SHP77 treated with DMSO at 0.1 percent for 48 hours (cell line): ENCODE data around the gene NLRP8.
A peak's percentile ranks its signal among the peaks of the same experiment; 100 is the strongest.
"Not testable (repeated sequence)": the region's sequence is repeated elsewhere in the genome, so short reads cannot be mapped to it uniquely, and the experiment has no call there.

Experiments
- DNase-seq: peaks from one replicate; lab custom pipeline; 2025; lab: John Stamatoyannopoulos, UW

NLRP8 gene

DNA sequence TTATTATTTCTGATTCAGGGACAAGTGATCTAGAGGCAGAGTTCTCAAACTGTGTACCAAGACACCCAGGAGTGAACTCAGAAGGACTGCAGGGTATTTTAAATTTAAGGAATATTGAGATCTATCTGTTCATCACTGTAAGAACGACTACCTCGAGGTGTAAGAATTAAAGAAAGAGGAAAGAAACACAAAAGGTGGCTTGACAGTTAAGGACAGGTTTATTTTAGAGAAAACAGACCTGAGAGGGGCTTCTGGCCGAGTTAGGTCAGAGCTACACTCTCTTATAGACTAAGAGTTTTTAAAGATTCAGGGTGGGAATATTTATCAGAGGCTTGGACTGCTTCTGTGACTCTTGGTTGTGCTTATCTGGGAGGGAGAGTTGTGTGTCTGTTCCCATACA lies 26.4 kb downstream of the NLRP8 start:
- no peak for DNase-seq

DNA sequence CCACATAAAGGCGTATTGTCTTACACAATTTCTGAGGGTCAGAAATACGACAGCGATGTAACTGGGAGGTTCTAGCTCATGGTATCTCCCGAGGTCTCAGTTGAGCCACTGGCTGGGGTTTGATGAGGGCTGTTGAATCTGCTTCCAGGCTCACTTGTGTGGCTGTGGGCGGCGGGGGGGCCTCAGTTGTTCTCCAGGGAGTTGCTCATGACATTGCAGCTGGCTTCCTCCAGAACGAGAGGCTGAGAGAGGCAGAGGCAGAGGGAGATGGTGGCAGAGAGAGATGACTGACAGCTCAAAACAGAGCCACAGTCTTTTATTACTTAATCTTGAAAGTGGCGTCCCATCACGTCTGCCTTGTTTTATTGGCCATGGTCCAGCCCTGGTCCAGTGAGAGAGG lies 32.8 kb downstream of the NLRP8 start:
- DNase-seq = no peak

DNA sequence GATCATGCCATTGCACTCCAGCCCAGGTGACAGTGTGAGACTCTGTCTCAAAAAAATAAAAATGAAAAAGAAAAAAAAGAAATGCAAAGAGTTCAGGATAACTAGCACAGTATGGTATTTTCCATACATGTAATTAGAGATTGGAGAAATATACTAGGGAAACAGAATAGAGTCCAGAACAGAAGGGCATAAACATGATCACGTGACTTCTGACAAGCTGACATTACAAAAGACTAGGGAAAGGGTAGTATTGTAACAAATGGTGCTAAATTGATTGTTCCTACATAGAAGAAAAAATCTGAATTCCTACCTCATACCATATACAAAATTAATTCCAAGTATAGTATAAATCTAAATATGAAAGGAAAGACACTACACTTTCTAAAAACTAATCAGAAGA lies 37.6 kb downstream of the NLRP8 start:
- no peak for DNase-seq

DNA sequence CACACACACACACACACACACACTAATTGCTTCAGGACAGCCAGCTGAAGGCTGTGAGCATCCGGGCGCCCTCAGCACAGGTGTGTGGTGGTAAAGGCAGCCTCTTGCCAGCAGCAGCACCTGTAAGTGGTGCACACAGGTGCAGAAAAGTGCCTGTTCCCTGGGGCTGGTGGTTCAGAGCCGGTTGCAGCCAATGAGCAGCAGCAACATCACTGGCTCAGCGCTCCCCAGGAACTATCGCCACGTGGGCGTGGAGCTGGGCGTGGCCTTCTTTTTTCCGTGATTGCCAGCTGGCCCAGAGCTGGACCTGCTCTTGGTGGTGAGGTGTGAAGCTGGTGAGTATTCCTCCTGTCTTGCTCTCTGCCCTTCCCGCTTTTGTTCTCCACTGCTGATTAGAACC lies 38.9 kb downstream of the NLRP8 start, which contains the start of gene NLRP5:
Gene NLRP5 (plus strand): TSS at position 289 of the 400 bp plus-strand sequence.
- no peak for DNase-seq

DNA sequence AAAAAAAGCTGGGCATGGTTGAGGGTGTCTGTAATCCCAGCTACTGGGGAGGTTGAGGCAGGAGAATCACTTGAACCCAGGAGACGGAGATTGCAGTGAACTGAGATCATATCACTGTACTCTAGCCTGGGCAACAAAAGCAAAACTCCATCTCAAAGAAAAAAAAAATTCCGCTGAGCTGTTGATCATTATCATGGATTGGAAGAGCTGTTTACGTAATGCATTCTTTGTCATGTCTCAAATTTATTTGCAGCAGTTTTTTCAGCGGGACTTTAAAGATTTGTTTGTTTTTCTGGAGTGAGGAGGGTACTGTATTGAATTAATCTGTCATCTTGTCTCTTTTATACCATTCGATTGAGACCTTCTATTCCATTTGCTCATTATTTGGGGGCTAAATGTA lies 43.2 kb downstream of the NLRP8 start:
- DNase-seq = no peak

DNA sequence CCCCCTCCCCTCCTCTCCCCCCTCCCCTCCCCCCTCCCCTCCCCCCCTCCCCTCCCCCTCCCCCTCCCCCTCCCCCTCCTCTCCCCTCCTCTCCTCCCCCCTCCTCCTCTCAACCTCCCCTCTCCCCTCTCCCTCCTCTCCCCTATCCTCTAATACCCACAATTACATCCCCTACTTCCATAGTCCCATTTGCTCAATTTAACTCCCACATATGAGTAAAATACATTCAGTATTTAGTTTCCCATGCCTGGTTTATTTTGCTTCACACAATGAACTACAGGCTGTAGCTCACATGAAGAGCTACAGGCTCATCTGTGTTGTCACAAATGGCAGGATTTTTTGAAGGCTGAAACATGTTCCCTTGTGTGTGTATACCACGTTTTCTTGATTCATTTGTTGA lies 45.9 kb downstream of the NLRP8 start:
- no peak for DNase-seq

DNA sequence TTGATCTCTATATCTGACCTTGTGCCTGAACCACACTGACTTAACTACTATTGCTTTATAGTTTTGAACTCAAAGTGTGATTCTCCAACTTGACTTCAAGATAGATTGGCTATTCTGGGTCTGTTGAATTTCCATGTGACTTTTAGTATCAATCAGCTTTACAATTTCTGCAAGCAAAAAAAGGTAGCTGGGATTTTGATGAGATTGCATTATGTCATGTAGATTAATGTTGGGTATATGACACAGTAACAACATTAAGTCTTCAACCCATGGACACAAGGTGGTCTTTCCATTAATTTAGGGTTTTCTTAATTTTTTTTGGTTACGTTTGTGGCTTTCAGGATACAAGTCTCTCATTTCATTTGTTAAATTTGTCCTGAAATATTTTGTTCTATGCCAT lies 67.1 kb downstream of the NLRP8 start:
- no peak for DNase-seq

DNA sequence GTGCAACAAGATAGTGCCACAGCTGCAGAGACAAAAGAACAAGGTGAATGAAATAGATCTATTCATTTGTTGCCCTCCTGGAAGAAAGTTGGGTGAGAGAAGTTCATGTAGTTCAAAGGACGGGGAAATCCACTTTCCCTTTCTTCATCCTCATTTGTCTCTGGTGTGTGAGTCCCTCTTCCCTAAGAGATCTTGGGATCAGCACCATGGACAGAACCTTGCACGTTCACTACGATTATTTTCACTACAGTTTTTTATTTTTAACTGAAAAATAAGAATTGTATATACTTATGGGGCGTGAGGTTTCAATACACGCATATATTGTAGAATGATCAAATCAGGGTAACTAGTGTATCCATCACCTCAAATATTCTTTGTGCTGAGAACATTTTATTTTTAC lies 68.1 kb downstream of the NLRP8 start:
- no peak for DNase-seq

DNA sequence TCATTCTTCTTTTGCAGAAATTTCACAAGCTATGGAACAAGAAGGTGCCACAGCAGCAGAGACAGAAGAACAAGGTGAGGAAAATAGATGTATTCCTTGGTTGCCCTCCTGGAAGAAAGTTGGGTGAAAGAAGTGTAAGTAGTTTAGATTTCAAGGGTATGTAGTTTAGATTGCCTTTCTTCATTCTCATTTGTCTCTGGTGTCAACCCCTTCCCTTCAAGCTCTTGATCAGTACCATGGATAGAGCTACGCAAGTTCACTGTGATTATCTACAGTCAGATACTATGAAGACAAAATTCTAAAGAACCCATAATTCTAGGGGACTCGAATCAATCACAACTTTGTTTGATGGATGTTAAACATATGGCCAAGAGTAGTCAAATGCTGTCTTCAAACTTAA lies 71.7 kb downstream of the NLRP8 start:
- not testable (repeated sequence) for DNase-seq

DNA sequence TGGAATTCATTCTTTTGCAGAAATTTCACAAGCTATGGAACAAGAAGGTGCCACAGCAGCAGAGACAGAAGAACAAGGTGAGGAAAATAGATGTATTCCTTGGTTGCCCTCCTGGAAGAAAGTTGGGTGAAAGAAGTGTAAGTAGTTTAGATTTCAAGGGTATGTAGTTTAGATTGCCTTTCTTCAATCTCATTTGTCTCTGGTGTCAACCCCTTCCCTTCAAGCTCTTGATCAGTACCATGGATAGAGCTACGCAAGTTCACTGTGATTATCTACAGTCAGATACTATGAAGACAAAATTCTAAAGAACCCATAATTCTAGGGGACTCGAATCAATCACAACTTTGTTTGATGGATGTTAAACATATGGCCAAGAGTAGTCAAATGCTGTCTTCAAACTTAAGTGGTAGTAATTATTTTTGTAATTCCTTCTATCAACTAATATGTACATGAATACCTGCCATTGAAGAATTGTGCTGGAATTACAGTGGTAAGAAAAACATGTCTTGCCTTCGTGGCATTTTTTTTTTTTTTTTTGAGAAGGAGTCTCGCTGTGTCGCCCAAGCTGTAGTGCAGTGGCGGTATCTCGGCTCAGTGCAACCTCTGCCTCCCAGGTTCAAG lies 72.8 kb downstream of the NLRP8 start:
- not testable (repeated sequence) for DNase-seq

DNA sequence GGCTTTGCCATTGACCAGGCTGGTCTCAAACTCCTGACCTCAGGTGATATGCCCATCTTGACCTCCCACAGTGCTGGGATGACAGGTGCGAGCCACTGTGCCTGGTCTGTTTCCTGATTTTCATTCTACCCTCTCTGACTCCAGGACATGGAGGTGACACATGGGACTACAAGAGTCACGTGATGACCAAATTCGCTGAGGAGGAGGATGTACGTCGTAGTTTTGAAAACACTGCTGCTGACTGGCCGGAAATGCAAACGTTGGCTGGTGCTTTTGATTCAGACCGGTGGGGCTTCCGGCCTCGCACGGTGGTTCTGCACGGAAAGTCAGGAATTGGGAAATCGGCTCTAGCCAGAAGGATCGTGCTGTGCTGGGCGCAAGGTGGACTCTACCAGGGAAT lies 79.1 kb downstream of the NLRP8 start:
- peak; percentile 21 for DNase-seq
